RCC 7860 (cell line): ENCODE measurements around the gene PUM2.

Experiments
- DNase-seq: peaks from one replicate; pipeline ENCODE4 v3.0.0-alpha.2; 2015; ENCODE audit warnings: low spot score
- FAIRE-seq: peaks from 2 replicates; lab custom pipeline; 2012; peaks lifted over from hg19 to GRCh38; lab: Jason Lieb, UNC

The PUM2 gene

DNA sequence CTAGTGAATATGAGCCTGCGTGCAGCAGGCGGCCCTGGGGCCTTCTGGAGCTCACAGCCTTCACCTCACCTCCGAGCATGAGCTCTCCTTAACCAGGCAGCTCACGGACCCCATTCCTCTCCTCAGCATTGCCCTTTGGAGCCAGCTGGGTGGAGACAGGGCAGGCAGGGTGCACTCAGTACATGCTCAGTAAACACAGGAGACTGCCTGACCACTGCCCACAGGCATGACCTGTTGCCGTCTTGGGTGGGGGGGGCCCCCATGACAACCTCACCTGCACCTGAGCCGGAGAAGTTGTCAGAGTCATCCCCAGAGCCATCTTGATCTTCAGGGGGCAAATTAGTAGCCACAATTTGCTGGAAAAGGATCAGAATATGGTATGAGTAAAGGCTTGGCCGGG is 145.6 kb downstream of the PUM2 start:
- DNase-seq (no peak), FAIRE-seq (no peak)

DNA sequence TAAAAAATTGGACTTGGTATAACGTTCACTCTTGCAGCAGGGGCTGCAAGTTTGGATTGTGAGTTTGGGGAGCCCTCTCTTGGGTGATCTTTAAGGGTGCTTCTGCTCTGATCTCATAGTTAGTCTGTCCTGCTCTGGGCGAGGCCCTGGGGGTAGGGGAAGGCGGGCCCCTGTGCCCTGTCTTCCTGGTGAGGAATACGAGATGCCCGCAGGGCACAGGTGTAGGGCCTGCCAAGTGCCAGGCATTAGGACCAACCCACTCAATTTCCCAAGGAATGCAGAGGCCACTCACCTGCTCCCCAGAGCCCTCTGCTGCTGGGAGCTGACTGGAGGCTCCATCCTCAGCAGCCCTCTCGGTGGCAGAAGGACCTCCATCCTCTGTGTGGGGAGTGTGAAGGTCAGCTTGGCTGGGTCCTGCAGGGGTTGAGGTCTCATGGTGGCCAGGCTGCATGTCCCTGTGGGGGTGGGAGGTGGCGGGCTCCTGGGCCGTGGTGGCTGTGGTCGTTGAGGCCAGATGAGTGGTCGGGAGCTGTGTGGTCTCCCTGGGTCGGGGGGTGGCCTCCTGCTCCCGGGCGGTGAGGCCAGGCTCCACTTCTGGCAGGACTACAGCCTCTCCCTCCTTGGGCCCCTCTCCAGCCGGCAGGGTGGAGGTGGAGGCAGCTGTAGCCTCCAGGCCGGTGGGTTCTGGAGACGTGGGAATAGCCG is 147.0 kb downstream of the PUM2 start:
- no peak for DNase-seq
- no peak for FAIRE-seq

DNA sequence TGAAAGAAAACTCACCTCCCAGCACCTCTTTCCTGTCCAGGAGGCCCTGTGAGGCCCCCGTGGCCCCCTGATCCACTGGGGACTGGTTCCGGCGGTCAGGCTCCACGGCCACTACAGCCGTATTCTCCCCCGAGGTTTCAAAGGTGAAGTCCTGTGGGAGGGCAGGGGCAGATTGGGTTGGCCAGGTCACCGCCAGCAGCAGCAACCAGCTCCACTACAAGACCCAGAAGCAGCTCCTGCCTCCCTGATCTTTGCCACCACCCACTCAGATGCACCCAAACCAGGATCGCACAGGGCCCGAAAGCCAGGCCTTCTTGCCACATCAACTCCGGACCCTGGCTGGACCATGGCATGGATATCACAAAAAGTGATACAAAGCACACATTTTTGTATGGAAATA is 147.6 kb downstream of the PUM2 start:
- no peak for DNase-seq

DNA sequence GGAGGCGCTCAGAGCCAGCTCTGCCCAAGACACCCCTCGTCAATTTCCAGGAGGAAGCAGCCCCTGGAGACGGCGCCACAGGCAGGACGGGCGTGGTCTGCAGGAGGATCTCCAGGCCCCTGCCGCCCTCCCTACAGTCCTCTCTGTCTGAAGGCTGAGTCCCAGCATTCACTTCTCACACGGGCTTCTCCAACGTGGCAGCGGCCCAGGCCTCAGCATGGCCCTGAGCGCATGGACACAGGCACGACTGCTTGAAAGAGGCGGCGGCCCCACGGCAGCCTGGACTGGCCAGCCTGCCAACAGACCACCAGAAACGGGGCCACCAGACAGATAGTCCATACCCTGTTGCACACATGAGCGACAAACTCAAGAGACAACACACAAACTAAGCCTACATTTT is 149.0 kb downstream of the PUM2 start:
- DNase-seq = no peak
- FAIRE-seq = no peak

More for the DNA sequence above, 147.6 kb downstream of the PUM2 start:
- FAIRE-seq = no peak

DNA sequence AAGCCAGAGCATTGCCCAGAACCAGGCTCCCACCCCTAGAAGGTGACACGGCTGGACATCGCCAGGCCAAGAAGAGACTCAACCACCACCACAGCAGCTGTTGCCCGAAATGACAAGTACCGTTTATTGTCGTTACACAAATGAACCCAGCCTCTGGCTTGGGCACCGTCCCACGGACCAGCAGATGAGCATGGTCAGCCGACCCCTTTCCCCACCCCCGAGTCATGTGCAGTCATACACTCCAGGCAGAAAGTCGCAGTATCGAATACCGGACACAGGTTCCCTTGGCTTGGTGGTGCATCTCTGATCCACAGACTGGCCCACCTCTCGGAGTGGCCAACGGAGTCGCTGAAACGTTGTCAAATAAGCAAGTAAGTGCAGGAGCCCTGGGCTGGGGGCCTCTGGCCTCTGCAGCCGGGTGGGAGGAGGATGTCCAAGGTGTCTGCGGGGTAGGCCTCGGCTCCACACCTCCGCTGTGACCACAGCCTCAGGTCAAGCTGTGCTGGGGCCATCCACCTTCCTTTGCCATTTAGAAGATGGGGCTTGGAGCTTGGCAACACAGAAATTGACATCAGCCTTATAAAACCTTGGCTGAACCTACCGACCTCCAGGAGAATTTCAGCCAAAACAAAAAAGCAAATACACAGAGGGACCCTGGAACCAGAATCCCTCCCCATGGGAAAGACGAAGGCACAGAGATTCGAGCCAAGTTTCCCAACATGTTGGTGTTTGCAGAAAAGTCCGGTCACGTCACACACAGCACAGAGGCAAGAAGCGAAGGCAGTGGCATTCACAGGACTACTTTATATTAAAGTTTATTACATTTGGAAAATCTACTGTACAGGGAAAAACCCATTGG is 149.7 kb downstream of the PUM2 start:
- FAIRE-seq (no peak), DNase-seq (no peak)

DNA sequence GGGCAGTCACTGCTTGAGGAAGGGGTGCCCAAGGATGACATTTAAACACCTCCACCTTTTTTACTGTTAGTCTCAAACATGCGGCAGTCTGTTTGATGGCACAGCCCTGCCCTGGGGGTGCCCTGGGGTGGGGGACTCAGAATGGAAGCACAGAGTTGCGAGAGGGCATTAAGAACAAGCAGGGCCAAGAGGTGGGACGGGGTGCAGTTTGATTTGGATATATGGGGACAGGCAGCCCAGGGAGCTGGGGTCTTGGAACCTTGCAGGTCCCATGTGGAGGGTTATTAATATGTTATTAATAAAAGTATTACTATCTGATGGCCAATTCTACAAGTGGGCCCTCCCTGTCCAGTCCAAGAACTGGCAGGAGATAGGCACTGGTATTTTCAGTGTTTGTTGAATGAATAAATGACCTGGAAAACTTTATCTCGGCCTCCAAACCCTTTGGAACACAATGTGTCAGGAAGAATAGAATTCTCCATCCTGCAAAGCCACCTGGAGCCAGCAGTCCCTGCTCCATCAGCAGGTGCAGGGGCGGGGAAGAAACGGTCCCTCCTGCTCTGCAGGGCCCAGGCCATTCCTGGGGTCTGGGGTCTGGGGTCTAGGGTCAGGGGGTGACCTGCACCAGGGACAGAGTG is 150.9 kb downstream of the PUM2 start:
- DNase-seq (no peak), FAIRE-seq (no peak)

DNA sequence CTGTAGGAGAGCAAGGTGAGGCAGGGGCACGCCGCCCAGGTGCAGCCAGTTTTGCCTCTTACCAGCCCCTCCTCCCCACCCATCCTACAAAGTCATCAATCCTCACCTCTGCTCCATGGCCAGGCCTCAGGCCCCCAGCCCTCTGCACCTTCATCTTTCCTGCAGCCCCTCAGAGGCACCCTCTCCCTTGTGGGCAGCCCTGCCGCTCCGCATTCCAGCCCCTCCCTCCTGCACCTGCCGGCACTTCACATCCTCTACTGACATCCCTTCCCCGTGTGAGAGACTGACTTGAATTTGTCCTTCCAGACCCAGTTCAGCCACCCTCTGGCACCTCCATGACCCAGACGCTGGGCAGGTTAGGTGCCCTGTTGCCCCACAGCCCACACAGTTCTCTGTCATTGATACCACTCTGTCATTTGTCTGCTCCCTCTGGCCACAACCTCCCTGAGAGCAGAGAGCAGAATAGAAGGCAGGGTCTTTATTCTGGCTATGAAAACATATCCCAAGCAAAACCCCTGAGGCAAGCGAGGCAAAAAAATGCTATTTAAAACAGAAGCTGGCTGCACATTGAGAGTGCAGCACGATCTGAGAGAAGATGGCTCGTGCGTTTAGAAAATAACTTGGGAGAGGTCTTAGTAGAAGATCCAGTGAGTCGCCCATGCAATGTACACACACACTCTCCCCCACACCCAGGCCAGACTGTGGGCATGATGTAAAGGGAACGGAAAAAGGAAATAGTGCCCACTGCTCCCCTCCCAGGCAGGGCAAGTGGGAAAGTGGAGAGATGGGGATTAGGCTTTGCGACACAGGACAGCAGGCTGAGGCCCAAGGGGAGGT is 151.6 kb downstream of the PUM2 start:
- FAIRE-seq = no peak
- no peak for DNase-seq
